K562 (cell line): ENCODE data around the gene ARG1. TPM values are rescaled to one million over a fixed set of nuclear protein-coding genes. Genes with fewer than 3 reads are reported as not detected.

ENCODE experiments used
- ATAC-seq: fragments of 200-7000 bp; cut with Tn5 transposase; 3 replicates; pipeline ENCODE4 v1.9.1; 2020; ENCODE audit warnings: moderate library complexity
- BruUV-seq: library from RNA; stranded (reverse); fragments of 400-500 nt; replicated peaks from 2 replicates; lab custom pipeline; 2021; lab: Mats Ljungman, UMichigan
- CTCF ChIA-PET: fragments of 300-600 bp; formaldehyde crosslinking; extraction: SDS; loops from one replicate; lab custom pipeline; 2021; ENCODE audit warnings: low intra/inter-chr PET ratio; lab: Yijun Ruan, JAX
- POLR2A ChIA-PET: fragments of 300-600, 350-650 bp; sonication (Branson Sonifier 250); formaldehyde crosslinking; extraction: SDS; loops from one replicate; lab custom pipeline; 2021; ENCODE audit warnings: antibody characterized with exemption, inconsistent platforms; lab: Yijun Ruan, JAX
- DNase-seq, 4 experiments: peaks; one replicate each; pipeline versions ENCODE4 v3.0.0 to v3.0.0-alpha.2; 2011 to 2018; ENCODE audit warnings: low spot score in 3 of 4, mixed read lengths in 3 of 4; ENCODE audit errors: extremely low read depth in 1 of 4
- FAIRE-seq: peaks from 2 replicates; lab custom pipeline; 2011; peaks lifted over from hg19 to GRCh38; lab: Jason Lieb, UNC
- H2AFZ ChIP-seq: 2 replicates; pipeline ENCODE4 v1.6.0; 2011; ENCODE audit warnings: low read depth, low read length, control low read depth, inconsistent platforms
- H3K27ac ChIP-seq: fragments of 200-600 bp; 3 replicates; pipeline ENCODE4 v1.8.0; 2011; ENCODE audit warnings: low read depth, mild to moderate bottlenecking, control low read depth, inconsistent platforms, low read length, moderate library complexity, mixed read lengths; ENCODE audit errors: extremely low read depth
- H3K27me3 ChIP-seq, 2 experiments: fragments of 300-600 bp in 1 of 2; 2 replicates in 1 of 2; 3 replicates in 1 of 2; pipeline versions ENCODE4 v1.6.0 to v1.8.0; 2011; ENCODE audit warnings: inconsistent platforms in 2 of 2, low read length in 2 of 2, mild to moderate bottlenecking in 1 of 2, mixed read lengths in 1 of 2, moderate library complexity in 1 of 2; ENCODE audit not compliant: control insufficient read depth in 2 of 2, insufficient read depth in 2 of 2
- H3K36me3 ChIP-seq: fragments of 300-600 bp; 3 replicates; pipeline ENCODE4 v1.8.0; 2011; ENCODE audit warnings: mild to moderate bottlenecking, low read length, inconsistent platforms; ENCODE audit not compliant: control insufficient read depth, insufficient read depth
- H3K4me1 ChIP-seq, 2 experiments: fragments of 200-600 bp in 1 of 2; replicated peaks in 1 of 2; 2 replicates in 1 of 2; 3 replicates in 1 of 2; pipeline versions ENCODE4 v1.5.1 to v1.8.0; 2011; ENCODE audit warnings: inconsistent platforms in 2 of 2, low read length in 2 of 2, mild to moderate bottlenecking in 1 of 2, mixed read lengths in 1 of 2, moderate library complexity in 1 of 2; ENCODE audit not compliant: control insufficient read depth in 2 of 2, insufficient read depth in 2 of 2
- H3K4me2 ChIP-seq: 2 replicates; pipeline ENCODE4 v1.6.1; 2011; ENCODE audit warnings: low read length, control low read depth, inconsistent platforms, mixed read lengths; ENCODE audit not compliant: insufficient read depth
- H3K4me3 ChIP-seq: fragments of 200-600 bp; sonication (generic), shearing (Covaris generic); 2 replicates; pipeline ENCODE4 v1.5.1; 2016; ENCODE audit warnings: control low read depth, inconsistent platforms
- H3K79me2 ChIP-seq: fragments of 200-600 bp; 3 replicates; pipeline ENCODE4 v1.8.0; 2011; ENCODE audit warnings: low read length, inconsistent platforms; ENCODE audit not compliant: control insufficient read depth, insufficient read depth
- H3K9ac ChIP-seq, 2 experiments: 2 replicates each; pipeline versions ENCODE4 v1.6.0 to v1.6.1; 2011; ENCODE audit warnings: low read depth in 2 of 2, low read length in 2 of 2, control low read depth in 1 of 2, inconsistent platforms in 1 of 2, mild to moderate bottlenecking in 1 of 2, mixed read lengths in 1 of 2; ENCODE audit not compliant: insufficient read depth in 1 of 2
- H3K9me1 ChIP-seq: one replicate; pipeline ENCODE4 v1.6.0; 2011; ENCODE audit warnings: inconsistent platforms, mild to moderate bottlenecking, low read length, moderate library complexity; ENCODE audit not compliant: control insufficient read depth, insufficient read depth
- H3K9me3 ChIP-seq: replicated peaks from 2 replicates; pipeline ENCODE4 v1.5.1; 2011; ENCODE audit warnings: low read depth, low read length, inconsistent platforms; ENCODE audit not compliant: control insufficient read depth, insufficient read depth
- H4K20me1 ChIP-seq: replicated peaks from 2 replicates; pipeline ENCODE4 v1.6.1; 2011; ENCODE audit warnings: low read length, inconsistent platforms, mixed read lengths; ENCODE audit not compliant: control insufficient read depth, insufficient read depth
- CBFA2T2 ChIP-seq: fragments of 450-650 bp; conservative IDR thresholded peaks from 2 replicates; pipeline ENCODE4 v1.6.1; 2017; ENCODE audit warnings: mild to moderate bottlenecking
- CBX8 ChIP-seq: fragments of 200-600 bp; sonication (generic); IDR thresholded peaks from 2 replicates; pipeline ENCODE4 v1.6.1; 2012; ENCODE audit warnings: borderline replicate concordance, mixed run types, low read depth, mild to moderate bottlenecking, moderate library complexity, mixed read lengths, low read length, control low read depth, inconsistent platforms; ENCODE audit not compliant: poor library complexity, severe bottlenecking; ENCODE audit errors: extremely low read depth
- CREB1 ChIP-seq, 2 experiments: sonication (generic) in 1 of 2; formaldehyde crosslinking in 1 of 2; IDR thresholded peaks; 2 replicates each; pipeline versions ENCODE4 v1.6.1 to v1.8.0; 2012 to 2022; ENCODE audit warnings: inconsistent platforms in 1 of 2, mild to moderate bottlenecking in 1 of 2, missing genetic modification reagents in 1 of 2, moderate library complexity in 1 of 2
- KAT2B ChIP-seq: IDR thresholded peaks from one replicate; pipeline ENCODE4 v1.6.1; 2012; ENCODE audit warnings: low read depth, mild to moderate bottlenecking, control low read depth, inconsistent platforms, low read length, moderate library complexity
- KHSRP ChIP-seq: fragments of 450-650 bp; IDR thresholded peaks from 2 replicates; pipeline ENCODE4 v1.6.1; 2017
- MCM5 ChIP-seq: fragments of 450-650 bp; IDR thresholded peaks from 2 replicates; pipeline ENCODE4 v1.6.1; 2016; ENCODE audit warnings: low read depth
- NFE2 ChIP-seq: IDR thresholded peaks from 2 replicates; pipeline ENCODE4 v1.6.1; 2014; ENCODE audit warnings: antibody characterized with exemption, low read depth
- NFYB ChIP-seq: IDR thresholded peaks from 2 replicates; pipeline ENCODE4 v1.6.1; 2011; ENCODE audit warnings: mild to moderate bottlenecking, moderate library complexity; ENCODE audit not compliant: insufficient read length; ENCODE audit errors: extremely low read depth
- POLR2G ChIP-seq: fragments of 200-400 bp; formaldehyde crosslinking; IDR thresholded peaks from 2 replicates; pipeline ENCODE4 v1.6.1; 2017; ENCODE audit warnings: low read depth, mild to moderate bottlenecking, antibody characterized with exemption, low read length, moderate library complexity
- PRPF4 ChIP-seq: fragments of 200-400 bp; formaldehyde crosslinking; IDR thresholded peaks from one replicate; pipeline ENCODE4 v1.6.1; 2017; ENCODE audit warnings: low read length, low read depth, mild to moderate bottlenecking; ENCODE audit not compliant: insufficient read depth, poor library complexity, severe bottlenecking
- SPI1 ChIP-seq: IDR thresholded peaks from 2 replicates; pipeline ENCODE4 v1.6.1; 2011; ENCODE audit warnings: low read depth, low read length, control low read depth, borderline replicate concordance
- TRIM25 ChIP-seq: fragments of 450-650 bp; IDR thresholded peaks from 2 replicates; pipeline ENCODE4 v1.7.0; 2016; ENCODE audit warnings: borderline replicate concordance
- ZBTB26 ChIP-seq: fragments of 450-650 bp; formaldehyde crosslinking; IDR thresholded peaks from 2 replicates; pipeline ENCODE4 v1.4.0; 2022; ENCODE audit warnings: missing genetic modification characterization
- ZNF212 ChIP-seq: fragments of 450-650 bp; formaldehyde crosslinking; IDR thresholded peaks from 2 replicates; pipeline ENCODE4 v1.4.0; 2020; ENCODE audit warnings: mild to moderate bottlenecking
- ZNF224 ChIP-seq: sonication (generic); formaldehyde crosslinking; IDR thresholded peaks from 2 replicates; pipeline ENCODE4 v1.8.0; 2022; ENCODE audit warnings: mild to moderate bottlenecking, missing genetic modification reagents
- ZNF668 ChIP-seq: fragments of 250-450 bp; sonication (Bioruptor Pico); IDR thresholded peaks from 2 replicates; pipeline ENCODE4 v1.8.0; 2022; ENCODE audit warnings: mild to moderate bottlenecking, inconsistent platforms
- ZNF766 ChIP-seq: fragments of 200-800 bp; sonication (Bioruptor generic); conservative IDR thresholded peaks from 2 replicates; pipeline ENCODE4 v1.6.1; 2016; ENCODE audit warnings: missing genetic modification characterization, missing compliant biosample characterization
- WGBS: fragments of 100-300 bp; shearing (Covaris generic); methylation state at CpG from one replicate; pipeline ENCODE4 v1.1.6; 2016; ENCODE audit warnings: low coverage, mixed read lengths; ENCODE audit not compliant: insufficient coverage; ENCODE audit errors: missing lambda C conversion rate; 5-methylcytosine and 5-hydroxymethylcytosine counted together
- in situ Hi-C: fragments of 300-500 bp; cut with MboI; formaldehyde crosslinking; loops from 4 replicates; pipeline ENCODE4 v1.15.0; 2018; ENCODE audit warnings: inconsistent platforms, mixed read lengths
- intact Hi-C: fragments of 100-400 bp; cut with micrococcal nuclease; formaldehyde crosslinking; loops from 2 replicates; pipeline ENCODE4 v1.14.2; 2022
- polyA plus RNA-seq, 8 experiments: library from polyadenylated mRNA; depleted of rRNA in 4 of 8; stranded (reverse) in 5 of 8; unstranded in 3 of 8; fragments of >200 nt; fragmentation: Nextera tagmentation in 2 of 8; fragmentation: Illumina TruSeq in 1 of 8; extraction: Ambion mirVana in 2 of 8; extraction: Trizol in 1 of 8; gene quantifications; 2 replicates each; pipeline versions ENCODE4 v1.2.1 to v1.2.3, GENCODE V29; 2011 to 2014; ENCODE audit warnings: inconsistent platforms in 1 of 8, missing spikeins in 1 of 8
- total RNA-seq, 7 experiments: library from RNA; depleted of rRNA in 6 of 7; stranded (reverse); fragments of >200 nt in 6 of 7; fragmentation: Illumina TruSeq in 2 of 7; extraction: Trizol in 2 of 7; gene quantifications; 2 replicates each; pipeline versions ENCODE4 v1.2.1 to v1.2.3, GENCODE V29; 2011 to 2021; ENCODE audit warnings: low replicate concordance in 1 of 7

The ARG1 gene
- total and polyA plus RNA-seq, 9 of the 15 experiments (the other 6 are each of a cell fraction or from before 2014, with no cell fraction given), result 0.03 to 0.20 (median 0.08) TPM; not detected in 3

GRCh38 chr6:131549811-131550210 is 23.2 kb upstream of the ARG1 start:
- FAIRE-seq (no peak), DNase-seq (no peak), ATAC-seq (no peak)
- H3K4me3 ChIP-seq, result no peak overlapping the region
- no peak overlapping the region for H2AFZ ChIP-seq
- no peak overlapping the region for H3K4me2 ChIP-seq
- peaks cover 0 to 21% of the 10 kb centered on the region in 2 experiments; a peak in 3 of 5 replicates for H3K27me3 ChIP-seq
- WGBS, result 0% methylated on average over 2 of the region's 2 CpGs
- H3K9ac ChIP-seq, result no peak overlapping the region
- no peaks in the 10 kb centered on the region for H3K79me2 ChIP-seq
- H3K36me3 ChIP-seq, result no peaks in the 10 kb centered on the region
- ChIA-PET CTCF (no interaction called here), POLR2A (no interaction called here)
- H3K9me3 ChIP-seq, result no peaks in the 10 kb centered on the region
- BruUV-seq, result no TSS peak
- H4K20me1 ChIP-seq, result no peaks in the 10 kb centered on the region
- H3K4me1 ChIP-seq, result no peaks in the 10 kb centered on the region
- in situ Hi-C loops (loop anchor here (25.0 kb wide), 1 partner anchor 663 kb away; no protein-coding TSS in a partner anchor), intact Hi-C loops (no loop called here)
- no peaks in the 10 kb centered on the region for H3K9me1 ChIP-seq
- no peak overlapping the region for H3K27ac ChIP-seq
- TF ChIP-seq CBFA2T2 (no peak), ZBTB26 (no peak), NFE2 (no peak), TRIM25 (no peak), ZNF224 (no peak), CREB1 (IDR thresholded peaks at IDR 0.05) (no peak), CREB1 (CRISPR knock-in tag; IDR thresholded peaks at IDR 0.05) (no peak), SPI1 (no peak), ZNF766 (CRISPR knock-in tag) (no peak), KAT2B (no peak), ZNF668 (CRISPR knock-in tag) (no peak), MCM5 (no peak), PRPF4 (no peak), NFYB (no peak), POLR2G (no peak), ZNF212 (no peak), KHSRP (no peak), CBX8 (no peak)
